DND-41 (cell line): ENCODE results near the gene XKR7.

ENCODE experiments used
- EZH2 ChIP-seq: IDR thresholded peaks from 3 replicates; pipeline ENCODE4 v1.6.1; 2012; ENCODE audit warnings: borderline replicate concordance, low read depth, mild to moderate bottlenecking, moderate library complexity, low read length, inconsistent platforms; ENCODE audit not compliant: severe bottlenecking
- TF ChIP-seq, protein P1 (sequence below): IDR thresholded peaks from 2 replicates; pipeline ENCODE4 v1.5.1; 2012; ENCODE audit warnings: borderline replicate concordance, low read length, moderate library complexity, mild to moderate bottlenecking; ENCODE audit not compliant: poor library complexity, severe bottlenecking; ENCODE audit errors: extremely low read depth

DNA sequence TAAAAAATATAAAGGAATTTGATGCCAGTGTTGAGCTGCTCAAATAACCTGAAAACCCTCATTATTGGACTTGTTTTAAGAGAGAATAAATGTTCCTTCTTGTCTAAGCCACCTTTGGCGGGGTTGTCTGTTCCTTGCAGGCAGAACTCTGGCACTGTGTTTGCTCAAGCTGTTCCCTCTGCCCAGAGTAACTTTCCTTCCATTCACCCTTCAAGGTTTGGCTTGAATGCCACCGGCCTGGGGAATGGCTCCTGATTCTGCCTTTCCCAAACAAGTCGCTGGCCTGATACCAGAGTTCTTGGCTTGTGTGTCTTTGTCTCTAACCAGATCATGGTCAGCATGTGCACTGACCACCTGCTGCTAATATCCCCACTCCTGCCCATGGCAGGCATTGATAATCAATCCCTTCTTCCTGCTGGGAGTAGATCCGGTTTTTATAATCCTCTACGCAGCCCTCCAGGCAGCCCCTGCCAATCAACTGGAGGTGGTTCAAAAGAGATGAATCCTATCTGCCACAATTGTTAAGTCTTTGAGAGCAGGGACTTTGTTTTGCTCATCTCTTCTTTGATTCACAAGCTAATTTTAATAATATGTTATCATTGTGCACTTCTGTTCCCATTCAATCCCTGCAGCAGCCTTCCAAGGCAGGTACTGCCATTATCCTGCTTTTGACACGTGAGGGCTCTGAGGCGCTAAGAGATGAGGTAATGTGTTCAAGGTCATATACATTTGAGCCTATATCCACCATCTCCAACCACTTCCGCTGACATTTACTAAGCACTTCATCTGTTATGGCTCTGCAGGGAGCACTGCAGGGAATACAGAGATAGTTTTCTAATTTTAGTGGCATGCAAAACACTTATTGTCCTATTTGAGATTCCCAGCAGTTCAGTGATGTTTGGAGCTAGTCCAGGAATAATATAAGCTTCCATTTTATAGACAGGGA lies 39.2 kb downstream of the XKR7 start:
- TF ChIP-seq, protein P1, sequence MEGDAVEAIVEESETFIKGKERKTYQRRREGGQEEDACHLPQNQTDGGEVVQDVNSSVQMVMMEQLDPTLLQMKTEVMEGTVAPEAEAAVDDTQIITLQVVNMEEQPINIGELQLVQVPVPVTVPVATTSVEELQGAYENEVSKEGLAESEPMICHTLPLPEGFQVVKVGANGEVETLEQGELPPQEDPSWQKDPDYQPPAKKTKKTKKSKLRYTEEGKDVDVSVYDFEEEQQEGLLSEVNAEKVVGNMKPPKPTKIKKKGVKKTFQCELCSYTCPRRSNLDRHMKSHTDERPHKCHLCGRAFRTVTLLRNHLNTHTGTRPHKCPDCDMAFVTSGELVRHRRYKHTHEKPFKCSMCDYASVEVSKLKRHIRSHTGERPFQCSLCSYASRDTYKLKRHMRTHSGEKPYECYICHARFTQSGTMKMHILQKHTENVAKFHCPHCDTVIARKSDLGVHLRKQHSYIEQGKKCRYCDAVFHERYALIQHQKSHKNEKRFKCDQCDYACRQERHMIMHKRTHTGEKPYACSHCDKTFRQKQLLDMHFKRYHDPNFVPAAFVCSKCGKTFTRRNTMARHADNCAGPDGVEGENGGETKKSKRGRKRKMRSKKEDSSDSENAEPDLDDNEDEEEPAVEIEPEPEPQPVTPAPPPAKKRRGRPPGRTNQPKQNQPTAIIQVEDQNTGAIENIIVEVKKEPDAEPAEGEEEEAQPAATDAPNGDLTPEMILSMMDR: no peak
- TF ChIP-seq EZH2: no peak
